ENCODE measurements around the gene MACC1. TPM values are rescaled to one million over a fixed set of nuclear protein-coding genes. Genes with fewer than 3 reads are reported as not detected.

MACC1 gene
- total and polyA plus RNA-seq, 2 donors (not counting 3 experiments of a cell fraction or from before 2014, with no cell fraction given) = not detected

DNA sequence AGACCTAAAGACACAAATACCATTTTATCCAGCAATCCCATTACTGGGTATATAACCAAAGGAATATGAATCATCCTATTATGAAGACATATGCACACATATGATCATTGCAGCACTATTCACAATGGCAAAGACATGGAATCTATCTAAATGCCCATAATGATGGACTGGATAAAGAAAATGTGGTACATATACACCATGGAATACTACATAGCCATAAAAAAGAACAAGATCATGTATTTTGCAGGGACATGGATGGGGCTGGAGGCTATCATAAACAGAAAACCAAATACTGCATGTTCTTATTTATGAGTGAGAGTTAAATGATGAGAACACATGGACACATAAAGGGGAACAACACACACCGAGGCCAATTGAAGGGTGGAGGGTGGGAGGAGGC is 3.8 kb downstream of the MACC1 start:
- H4K20me1 ChIP-seq (replicated peaks; ENCODE audit: control insufficient read depth, extremely low read depth, insufficient read depth, low read length) = no peaks in the 10 kb centered on the region
- H3K4me3 ChIP-seq (replicated peaks in 1 of 3; ENCODE audit: insufficient read depth in 1 of 3, low read depth in 1 of 3, low read length in 3 of 3) = no peak overlapping the region
- H3K9me1 ChIP-seq (replicated peaks; ENCODE audit: control insufficient read depth, extremely low read depth, insufficient read depth, low read length) = no peaks in the 10 kb centered on the region
- TF ChIP-seq POLR2A (IDR thresholded peaks at IDR 0.05; ENCODE audit: low read depth, low read length) (no peak), EZH2 (IDR thresholded peaks at IDR 0.05; ENCODE audit: borderline replicate concordance, low read depth, low read length, severe bottlenecking) (no peak), MYC (IDR thresholded peaks at IDR 0.05; ENCODE audit: low read depth, low read length) (no peak), FOS (IDR thresholded peaks at IDR 0.05; ENCODE audit: borderline replicate concordance, insufficient read depth, low read length) (no peak), GATA2 (IDR thresholded peaks at IDR 0.05; ENCODE audit: insufficient read depth, insufficient read length, low read depth, low read length) (no peak), JUN (IDR thresholded peaks at IDR 0.05; ENCODE audit: borderline replicate concordance, insufficient read depth, insufficient read length, low read depth) (no peak), POLR2AphosphoS5 (IDR thresholded peaks at IDR 0.05; ENCODE audit: insufficient read depth, low read depth, low read length) (no peak)
- TF ChIP-seq, protein P1, sequence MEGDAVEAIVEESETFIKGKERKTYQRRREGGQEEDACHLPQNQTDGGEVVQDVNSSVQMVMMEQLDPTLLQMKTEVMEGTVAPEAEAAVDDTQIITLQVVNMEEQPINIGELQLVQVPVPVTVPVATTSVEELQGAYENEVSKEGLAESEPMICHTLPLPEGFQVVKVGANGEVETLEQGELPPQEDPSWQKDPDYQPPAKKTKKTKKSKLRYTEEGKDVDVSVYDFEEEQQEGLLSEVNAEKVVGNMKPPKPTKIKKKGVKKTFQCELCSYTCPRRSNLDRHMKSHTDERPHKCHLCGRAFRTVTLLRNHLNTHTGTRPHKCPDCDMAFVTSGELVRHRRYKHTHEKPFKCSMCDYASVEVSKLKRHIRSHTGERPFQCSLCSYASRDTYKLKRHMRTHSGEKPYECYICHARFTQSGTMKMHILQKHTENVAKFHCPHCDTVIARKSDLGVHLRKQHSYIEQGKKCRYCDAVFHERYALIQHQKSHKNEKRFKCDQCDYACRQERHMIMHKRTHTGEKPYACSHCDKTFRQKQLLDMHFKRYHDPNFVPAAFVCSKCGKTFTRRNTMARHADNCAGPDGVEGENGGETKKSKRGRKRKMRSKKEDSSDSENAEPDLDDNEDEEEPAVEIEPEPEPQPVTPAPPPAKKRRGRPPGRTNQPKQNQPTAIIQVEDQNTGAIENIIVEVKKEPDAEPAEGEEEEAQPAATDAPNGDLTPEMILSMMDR (IDR thresholded peaks at IDR 0.05; ENCODE audit: extremely low read depth in 1 of 2, insufficient read depth in 1 of 2, low read depth in 1 of 2, low read length in 2 of 2) = no peak
- TF ChIP-seq, protein P2, sequence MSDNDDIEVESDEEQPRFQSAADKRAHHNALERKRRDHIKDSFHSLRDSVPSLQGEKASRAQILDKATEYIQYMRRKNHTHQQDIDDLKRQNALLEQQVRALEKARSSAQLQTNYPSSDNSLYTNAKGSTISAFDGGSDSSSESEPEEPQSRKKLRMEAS (IDR thresholded peaks at IDR 0.05; ENCODE audit: insufficient read depth, insufficient read length) = no peak
- no peak overlapping the region for H3K9ac ChIP-seq (replicated peaks; ENCODE audit: extremely low read depth, insufficient read depth, low read length)
- no peaks in the 10 kb centered on the region for H3K27me3 ChIP-seq (ENCODE audit: control insufficient read depth in 2 of 2, insufficient read depth in 2 of 2, low read length in 2 of 2)
- FAIRE-seq = no peak
- intact Hi-C loops (cut with micrococcal nuclease) (loop anchor here (10.0 kb wide), 1 partner anchor 301 kb away; no protein-coding TSS in a partner anchor), dilution Hi-C loops (cut with MboI; ENCODE audit: extremely low pct_ligation_motif_present, low sequenced_read_pairs) (loop anchor here (25.0 kb wide), 1 partner anchor 99 kb away; no protein-coding TSS in a partner anchor)
- H3K9me3 ChIP-seq (replicated peaks; ENCODE audit: control insufficient read depth, insufficient read depth, low read length) = peaks cover 2% of the 10 kb centered on the region
- H3K36me3 ChIP-seq (ENCODE audit: control insufficient read depth in 2 of 2, extremely low read depth in 1 of 2, insufficient read depth in 2 of 2, low read length in 2 of 2) = no peaks in the 10 kb centered on the region
- no peak overlapping the region for H3K27ac ChIP-seq (ENCODE audit: insufficient read depth, low read depth, low read length)
- no TSS peak for BruUV-seq (replicated peaks)
- no peak overlapping the region for H2AFZ ChIP-seq (ENCODE audit: low read depth, low read length)
- no peaks in the 10 kb centered on the region for H3K4me1 ChIP-seq (ENCODE audit: control insufficient read depth, extremely low read depth, insufficient read depth, low read length)
- ChIA-PET POLR2A (no interaction called here), CTCF (no interaction called here)
- no peak for DNase-seq (ENCODE audit: low read depth, low spot score)
- H3K79me2 ChIP-seq (ENCODE audit: control insufficient read depth, insufficient read depth, low read length) = no peaks in the 10 kb centered on the region
- H3K4me2 ChIP-seq (ENCODE audit: insufficient read depth, low read length) = no peak overlapping the region
